H9 (cell line): ENCODE data around the gene LAMP2. TPM values are rescaled to one million over a fixed set of nuclear protein-coding genes. Genes with fewer than 3 reads are reported as not detected.

Experiments used
- DNase-seq: peaks from one replicate; pipeline ENCODE4 v3.0.0-alpha.2; 2017
- H2AFZ ChIP-seq: one replicate; pipeline ENCODE4 v1.6.1; 2013; ENCODE audit warnings: mild to moderate bottlenecking, low read length, control low read depth, moderate library complexity
- H2AK5ac ChIP-seq: 2 replicates; pipeline ENCODE4 v1.6.1; 2013; ENCODE audit warnings: low read length, control low read depth, mixed read lengths; ENCODE audit not compliant: insufficient read length
- H2BK120ac ChIP-seq: one replicate; pipeline ENCODE4 v1.6.1; 2013; ENCODE audit warnings: low read depth, mild to moderate bottlenecking, low read length, control low read depth, inconsistent platforms; ENCODE audit not compliant: poor library complexity, severe bottlenecking
- H2BK12ac ChIP-seq: 2 replicates; pipeline ENCODE4 v1.6.1; 2013; ENCODE audit warnings: low read length, control low read depth, mixed read lengths, low read depth; ENCODE audit not compliant: insufficient read length
- H2BK15ac ChIP-seq: 2 replicates; pipeline ENCODE4 v1.6.1; 2013; ENCODE audit warnings: low read depth, low read length, control low read depth
- H2BK20ac ChIP-seq: one replicate; pipeline ENCODE4 v1.6.1; 2013; ENCODE audit warnings: low read depth, mild to moderate bottlenecking, low read length, control low read depth, inconsistent platforms; ENCODE audit not compliant: poor library complexity, severe bottlenecking
- H2BK5ac ChIP-seq: 2 replicates; pipeline ENCODE4 v1.6.1; 2013; ENCODE audit warnings: low read length, control low read depth, mixed read lengths; ENCODE audit not compliant: insufficient read length
- H3K14ac ChIP-seq: 2 replicates; pipeline ENCODE4 v1.6.1; 2013; ENCODE audit warnings: low read length, control low read depth; ENCODE audit not compliant: insufficient read depth
- H3K18ac ChIP-seq: 2 replicates; pipeline ENCODE4 v1.6.1; 2013; ENCODE audit warnings: low read depth, mild to moderate bottlenecking, mixed read lengths, low read length, control low read depth; ENCODE audit not compliant: insufficient read length
- H3K23ac ChIP-seq: 2 replicates; pipeline ENCODE4 v1.6.1; 2013; ENCODE audit warnings: low read length, control low read depth, mixed read lengths, low read depth; ENCODE audit not compliant: insufficient read length
- H3K23me2 ChIP-seq: 2 replicates; pipeline ENCODE4 v1.6.1; 2013; ENCODE audit warnings: low read depth, mild to moderate bottlenecking, mixed read lengths, low read length, control low read depth; ENCODE audit not compliant: insufficient read length, poor library complexity, severe bottlenecking
- H3K27ac ChIP-seq: 2 replicates; pipeline ENCODE4 v1.5.1; 2013; ENCODE audit warnings: low read length, control low read depth, mixed read lengths, low read depth; ENCODE audit not compliant: insufficient read length
- H3K27me3 ChIP-seq: 2 replicates; pipeline ENCODE4 v1.6.1; 2013; ENCODE audit warnings: low read length, control low read depth, inconsistent platforms; ENCODE audit not compliant: insufficient read depth
- H3K4ac ChIP-seq: 2 replicates; pipeline ENCODE4 v1.6.1; 2013; ENCODE audit warnings: low read depth, mild to moderate bottlenecking, control low read depth, inconsistent platforms, low read length, moderate library complexity
- H3K4me1 ChIP-seq: 2 replicates; pipeline ENCODE4 v1.6.1; 2013; ENCODE audit warnings: low read length, control low read depth, inconsistent platforms; ENCODE audit not compliant: insufficient read depth
- H3K4me2 ChIP-seq: 2 replicates; pipeline ENCODE4 v1.6.1; 2013; ENCODE audit warnings: low read length, control low read depth, mixed read lengths; ENCODE audit not compliant: insufficient read length, insufficient read depth
- H3K56ac ChIP-seq: 2 replicates; pipeline ENCODE4 v1.6.1; 2013; ENCODE audit warnings: low read depth, mild to moderate bottlenecking, mixed read lengths, low read length, control low read depth; ENCODE audit not compliant: insufficient read length
- H3K79me1 ChIP-seq: 2 replicates; pipeline ENCODE4 v1.6.1; 2013; ENCODE audit warnings: low read depth, mild to moderate bottlenecking, moderate library complexity, low read length, control low read depth, inconsistent platforms; ENCODE audit not compliant: insufficient read depth, poor library complexity, severe bottlenecking
- H3K79me2 ChIP-seq: 2 replicates; pipeline ENCODE4 v1.6.1; 2013; ENCODE audit warnings: low read length, control low read depth, inconsistent platforms; ENCODE audit not compliant: insufficient read depth
- H3K9ac ChIP-seq: 2 replicates; pipeline ENCODE4 v1.6.1; 2013; ENCODE audit warnings: low read length, control low read depth, mixed read lengths; ENCODE audit not compliant: insufficient read length; ENCODE audit errors: extremely low read depth
- H3K9me3 ChIP-seq: one replicate; pipeline ENCODE4 v1.6.1; 2013; ENCODE audit warnings: low read depth, low read length, inconsistent platforms; ENCODE audit not compliant: control insufficient read depth
- H3T11ph ChIP-seq: one replicate; pipeline ENCODE4 v1.6.1; 2013; ENCODE audit warnings: mild to moderate bottlenecking, low read length, control low read depth, inconsistent platforms
- H4K20me1 ChIP-seq: one replicate; pipeline ENCODE4 v1.6.1; 2013; ENCODE audit not compliant: control insufficient read depth, insufficient read length, insufficient read depth
- H4K5ac ChIP-seq: 2 replicates; pipeline ENCODE4 v1.6.1; 2013; ENCODE audit warnings: low read depth, mild to moderate bottlenecking, mixed read lengths, low read length, control low read depth; ENCODE audit not compliant: insufficient read length
- H4K8ac ChIP-seq: replicated peaks from 2 replicates; pipeline ENCODE4 v1.6.1; 2013; ENCODE audit warnings: low read length, control low read depth, mixed read lengths, low read depth; ENCODE audit not compliant: insufficient read length
- H4K91ac ChIP-seq: 2 replicates; pipeline ENCODE4 v1.6.1; 2013; ENCODE audit warnings: low read depth, mild to moderate bottlenecking, moderate library complexity, mixed read lengths, low read length, control low read depth; ENCODE audit not compliant: insufficient read length
- H3K27ac Mint-ChIP-seq, 3 experiments: 2 replicates in 2 of 3; 3 replicates in 1 of 3; pipeline ENCODE4 v1.8.0; 2020 to 2021; ENCODE audit warnings: mixed read lengths in 3 of 3, mild to moderate bottlenecking in 1 of 3, moderate library complexity in 1 of 3
- H3K27me3 Mint-ChIP-seq: 2 replicates; pipeline ENCODE4 v1.8.0; 2021; ENCODE audit warnings: low read depth, mild to moderate bottlenecking, moderate library complexity, mixed read lengths
- H3K36me3 Mint-ChIP-seq, 3 experiments: 2 replicates in 2 of 3; 3 replicates in 1 of 3; pipeline ENCODE4 v1.8.0; 2020 to 2021; ENCODE audit warnings: low read depth in 3 of 3, mixed read lengths in 3 of 3; ENCODE audit not compliant: insufficient read depth in 1 of 3
- H3K4me1 Mint-ChIP-seq, 2 experiments: 2 replicates each; pipeline ENCODE4 v1.8.0; 2020; ENCODE audit warnings: mixed read lengths in 2 of 2
- H3K4me3 Mint-ChIP-seq, 2 experiments: 2 replicates in 1 of 2; 3 replicates in 1 of 2; pipeline ENCODE4 v1.8.0; 2020 to 2021; ENCODE audit warnings: mild to moderate bottlenecking in 2 of 2, mixed read lengths in 2 of 2, moderate library complexity in 1 of 2
- H3K9me3 Mint-ChIP-seq, 2 experiments: 2 replicates in 1 of 2; 3 replicates in 1 of 2; pipeline ENCODE4 v1.8.0; 2020; ENCODE audit warnings: mild to moderate bottlenecking in 2 of 2, mixed read lengths in 2 of 2, moderate library complexity in 1 of 2
- WGBS: extraction: QIAGEN DNeasy Blood & Tissue Kit; methylation state at CpG from one replicate; pipeline ENCODE4 v1.1.7; 2013; ENCODE audit warnings: missing lambda C conversion rate, low lambda C conversion rate, mixed read lengths; ENCODE audit not compliant: insufficient read length; ENCODE audit errors: extremely low coverage; 5-methylcytosine and 5-hydroxymethylcytosine counted together
- total RNA-seq: library from RNA; stranded (reverse); gene quantifications from 2 replicates; pipeline ENCODE4 v1.2.1, GENCODE V29; 2021
- TF ChIP-seq, protein P1 (sequence below): fragments of 200-600 bp; sonication (generic); conservative IDR thresholded peaks from 3 replicates; pipeline ENCODE4 v1.8.0; 2021; ENCODE audit warnings: antibody characterized with exemption, mild to moderate bottlenecking

Gene LAMP2
- total RNA-seq, 1 experiment from 2014 or later = 27.7 TPM

DNA sequence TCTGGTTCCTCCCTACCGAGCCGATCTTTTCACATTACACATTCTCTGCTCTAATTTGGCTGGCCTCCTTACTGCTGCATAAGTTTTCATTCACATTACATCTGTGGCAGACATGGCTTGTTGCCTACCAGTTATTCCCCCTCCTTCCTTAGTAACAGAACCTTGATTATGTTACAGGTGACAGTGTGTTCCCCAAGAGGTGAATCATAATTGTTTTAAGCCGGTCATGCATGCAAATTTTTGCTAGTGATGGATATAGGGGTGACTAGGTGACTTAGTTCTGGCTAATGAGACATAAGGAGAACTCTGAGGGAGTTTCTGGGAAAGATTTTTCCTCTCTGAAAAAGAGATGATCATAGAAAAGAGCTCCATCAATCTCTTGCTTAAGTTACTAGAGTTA is 8.4 kb upstream of the LAMP2 start:
- WGBS = no CpG with 5 or more reads among the region's 3 CpGs
- H3K14ac ChIP-seq = no peak overlapping the region

More for the DNA sequence above, 8.4 kb upstream of the LAMP2 start:
- Histone ChIP-seq H4K8ac (no peak overlapping the region), H2BK12ac (no peak overlapping the region), H3K23me2 (no peaks in the 10 kb centered on the region), H2AFZ (no peak overlapping the region), H3K56ac (no peak overlapping the region), H3K18ac (no peak overlapping the region), H2BK15ac (no peak overlapping the region), H3T11ph (no peak overlapping the region), H4K91ac (no peak overlapping the region), H3K79me2 (no peaks in the 10 kb centered on the region), H3K4me2 (no peak overlapping the region), H3K27me3 (no peaks in the 10 kb centered on the region), H3K23ac (no peak overlapping the region), H2BK5ac (no peak overlapping the region), H2AK5ac (no peak overlapping the region), H3K9me3 (peaks cover 14% of the 10 kb centered on the region), H4K20me1 (no peaks in the 10 kb centered on the region), H3K4me1 (no peaks in the 10 kb centered on the region), H4K5ac (no peak overlapping the region), H3K4ac (no peak overlapping the region), H3K27ac (no peak overlapping the region), H3K79me1 (no peaks in the 10 kb centered on the region), H3K9ac (no peak overlapping the region), H2BK20ac (no peak overlapping the region), H2BK120ac (no peak overlapping the region)
- no peak for DNase-seq
- peaks cover 59 to 75% of the 10 kb centered on the region in 2 experiments for H3K9me3 Mint-ChIP-seq
- H3K4me3 Mint-ChIP-seq = no peak overlapping the region
- peaks cover 7% of the 10 kb centered on the region; the same call in 1 of the 2 replicates for H3K27me3 Mint-ChIP-seq
- peaks cover 0 to 3% (median 0%) of the 10 kb centered on the region in 3 experiments; a peak in 2 of 7 replicates for H3K36me3 Mint-ChIP-seq
- no peak overlapping the region for H3K27ac Mint-ChIP-seq
- H3K4me1 Mint-ChIP-seq = no peaks in the 10 kb centered on the region
- TF ChIP-seq, protein P1, sequence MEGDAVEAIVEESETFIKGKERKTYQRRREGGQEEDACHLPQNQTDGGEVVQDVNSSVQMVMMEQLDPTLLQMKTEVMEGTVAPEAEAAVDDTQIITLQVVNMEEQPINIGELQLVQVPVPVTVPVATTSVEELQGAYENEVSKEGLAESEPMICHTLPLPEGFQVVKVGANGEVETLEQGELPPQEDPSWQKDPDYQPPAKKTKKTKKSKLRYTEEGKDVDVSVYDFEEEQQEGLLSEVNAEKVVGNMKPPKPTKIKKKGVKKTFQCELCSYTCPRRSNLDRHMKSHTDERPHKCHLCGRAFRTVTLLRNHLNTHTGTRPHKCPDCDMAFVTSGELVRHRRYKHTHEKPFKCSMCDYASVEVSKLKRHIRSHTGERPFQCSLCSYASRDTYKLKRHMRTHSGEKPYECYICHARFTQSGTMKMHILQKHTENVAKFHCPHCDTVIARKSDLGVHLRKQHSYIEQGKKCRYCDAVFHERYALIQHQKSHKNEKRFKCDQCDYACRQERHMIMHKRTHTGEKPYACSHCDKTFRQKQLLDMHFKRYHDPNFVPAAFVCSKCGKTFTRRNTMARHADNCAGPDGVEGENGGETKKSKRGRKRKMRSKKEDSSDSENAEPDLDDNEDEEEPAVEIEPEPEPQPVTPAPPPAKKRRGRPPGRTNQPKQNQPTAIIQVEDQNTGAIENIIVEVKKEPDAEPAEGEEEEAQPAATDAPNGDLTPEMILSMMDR = no peak
